Loucy (cell line): ENCODE measurements around the gene ATP8A2.

ENCODE experiments used
- H2AFZ ChIP-seq: fragments of 200-600 bp; sonication (generic); 2 replicates; pipeline ENCODE4 v1.6.0; 2016; ENCODE audit warnings: antibody characterized with exemption, mild to moderate bottlenecking, low read length, moderate library complexity
- H3F3A ChIP-seq: fragments of 200-600 bp; 2 replicates; pipeline ENCODE4 v1.6.0; 2016; ENCODE audit warnings: antibody characterized with exemption, low read depth, mild to moderate bottlenecking
- H3K27me3 ChIP-seq: fragments of 200-600 bp; sonication (generic); 2 replicates; pipeline ENCODE4 v1.6.1; 2014; ENCODE audit warnings: low read length, mild to moderate bottlenecking; ENCODE audit not compliant: insufficient read depth, poor library complexity, severe bottlenecking
- H3K36me3 ChIP-seq: fragments of 200-600 bp; sonication (generic); 2 replicates; pipeline ENCODE4 v1.6.1; 2016; ENCODE audit warnings: low read length; ENCODE audit not compliant: insufficient read depth
- H3K4me1 ChIP-seq: fragments of 200-600 bp; sonication (generic); 2 replicates; pipeline ENCODE4 v1.5.1; 2014; ENCODE audit warnings: low read length, mild to moderate bottlenecking; ENCODE audit not compliant: insufficient read depth, poor library complexity, severe bottlenecking
- H3K4me2 ChIP-seq: fragments of 200-600 bp; sonication (generic); 2 replicates; pipeline ENCODE4 v1.6.0; 2014; ENCODE audit warnings: antibody characterized with exemption, low read length, low read depth, mild to moderate bottlenecking; ENCODE audit not compliant: poor library complexity, severe bottlenecking
- H3K4me3 ChIP-seq: fragments of 200-600 bp; sonication (generic); 2 replicates; pipeline ENCODE4 v1.5.1; 2014; ENCODE audit warnings: low read length, mild to moderate bottlenecking, mixed read lengths; ENCODE audit not compliant: poor library complexity, severe bottlenecking
- H3K79me2 ChIP-seq: fragments of 200-600 bp; sonication (generic); 2 replicates; pipeline ENCODE4 v1.6.1; 2014; ENCODE audit warnings: low read length; ENCODE audit not compliant: insufficient read depth
- H3K9ac ChIP-seq: fragments of 200-600 bp; sonication (generic); 2 replicates; pipeline ENCODE4 v1.6.0; 2014; ENCODE audit warnings: mild to moderate bottlenecking, low read depth, low read length, moderate library complexity; ENCODE audit not compliant: poor library complexity, severe bottlenecking
- H3K9me2 ChIP-seq: fragments of 200-600 bp; sonication (generic); replicated peaks from 2 replicates; pipeline ENCODE4 v1.6.1; 2016; ENCODE audit warnings: low read depth, low read length, mixed read lengths
- H3K9me3 ChIP-seq: fragments of 200-600 bp; sonication (generic); 2 replicates; pipeline ENCODE4 v1.6.1; 2014; ENCODE audit warnings: mild to moderate bottlenecking, antibody characterized with exemption, low read length, low read depth; ENCODE audit not compliant: insufficient read depth
- H4K20me1 ChIP-seq: fragments of 200-600 bp; sonication (generic); 2 replicates; pipeline ENCODE4 v1.6.0; 2014; ENCODE audit warnings: antibody characterized with exemption, low read length, mild to moderate bottlenecking; ENCODE audit not compliant: insufficient read depth, poor library complexity, severe bottlenecking
- CTCF ChIP-seq: fragments of 200-600 bp; sonication (generic); conservative IDR thresholded peaks from 2 replicates; pipeline ENCODE4 v1.5.1; 2014; ENCODE audit warnings: mild to moderate bottlenecking, antibody characterized with exemption, low read length
- EZH2phosphoT487 ChIP-seq: fragments of 200-600 bp; IDR thresholded peaks from 2 replicates; pipeline ENCODE4 v1.6.1; 2018; ENCODE audit warnings: antibody characterized with exemption, mild to moderate bottlenecking, moderate library complexity, borderline replicate concordance

Gene ATP8A2

GRCh38 chr13:25632166-25632888 lies 260.6 kb downstream of the ATP8A2 start:
- Histone ChIP-seq H3K9me3 (no peaks in the 10 kb centered on the region), H3K79me2 (no peaks in the 10 kb centered on the region), H3K4me2 (no peak overlapping the region), H3F3A (no peaks in the 10 kb centered on the region), H3K27me3 (no peaks in the 10 kb centered on the region), H4K20me1 (no peaks in the 10 kb centered on the region), H3K9me2 (no peaks in the 10 kb centered on the region), H2AFZ (no peak overlapping the region), H3K9ac (no peak overlapping the region), H3K36me3 (no peaks in the 10 kb centered on the region), H3K4me1 (peaks cover 17% of the 10 kb centered on the region), H3K4me3 (no peak overlapping the region)
- no peak for TF ChIP-seq EZH2phosphoT487
- no peak for TF ChIP-seq CTCF

- H3K36me3 ChIP-seq, result no peaks in the 10 kb centered on the region
- H3K9me3 ChIP-seq, result no peaks in the 10 kb centered on the region
- H3K9me2 ChIP-seq, result no peaks in the 10 kb centered on the region
- no peaks in the 10 kb centered on the region for H3K27me3 ChIP-seq
- H3F3A ChIP-seq, result no peaks in the 10 kb centered on the region
- no peak overlapping the region for H3K9ac ChIP-seq
- no peak overlapping the region for H3K4me3 ChIP-seq
- peaks cover 17% of the 10 kb centered on the region for H3K4me1 ChIP-seq
- no peaks in the 10 kb centered on the region for H3K79me2 ChIP-seq
- H3K4me2 ChIP-seq, result no peak overlapping the region
- H2AFZ ChIP-seq, result 0 out of 2 replicates have a peak overlapping the region, but pooled peaks have one; percentile 2
- no peaks in the 10 kb centered on the region for H4K20me1 ChIP-seq
- TF ChIP-seq CTCF, result no peak
Measured at GRCh38 chr13:25633093-25633492, 261.3 kb downstream of the ATP8A2 start.

GRCh38 chr13:25645681-25646080 lies 273.9 kb downstream of the ATP8A2 start:
- TF ChIP-seq CTCF (no peak), EZH2phosphoT487 (no peak)
- Histone ChIP-seq H3K79me2 (no peaks in the 10 kb centered on the region), H2AFZ (no peak overlapping the region), H4K20me1 (no peaks in the 10 kb centered on the region), H3K4me2 (no peak overlapping the region), H3K27me3 (no peaks in the 10 kb centered on the region), H3K4me3 (no peak overlapping the region), H3K4me1 (no peaks in the 10 kb centered on the region), H3K9me3 (peaks cover 4% of the 10 kb centered on the region; the same call in 1 of the 2 replicates), H3K9ac (no peak overlapping the region), H3K36me3 (no peaks in the 10 kb centered on the region), H3F3A (no peaks in the 10 kb centered on the region), H3K9me2 (no peaks in the 10 kb centered on the region)
